Stimulated activated CD4-positive, alpha-beta T cell treated with anti-CD3 and anti-CD28 coated beads, Interleukin-15, amount 100 ng/mL, for 24 hours (primary cell): ENCODE measurements around the gene THOC5.

ENCODE experiments used
- DNase-seq: peaks from one replicate; pipeline ENCODE4 v3.0.0-alpha.2; 2020

Gene THOC5

GRCh38 chr22:29470159-29470855 is 83.2 kb downstream of the THOC5 start:
- DNase-seq = peak; percentile 81

- no peak for DNase-seq
These were observed 83.8 kb downstream of the THOC5 start for GRCh38 chr22:29469755-29470154.

- DNase-seq = no peak
These were observed 89.0 kb downstream of the THOC5 start for GRCh38 chr22:29464581-29464980.

- no peak for DNase-seq
These were observed 89.9 kb downstream of the THOC5 start for GRCh38 chr22:29463629-29464028.

- no peak for DNase-seq
These were observed 92.3 kb downstream of the THOC5 start for GRCh38 chr22:29461263-29461662.

GRCh38 chr22:29459773-29460172 is 93.8 kb downstream of the THOC5 start:
- DNase-seq = no peak

GRCh38 chr22:29458551-29458950 is 95.0 kb downstream of the THOC5 start:
- no peak for DNase-seq

GRCh38 chr22:29457730-29458129 is 95.8 kb downstream of the THOC5 start:
- DNase-seq = peak; percentile 35

GRCh38 chr22:29456211-29456671 is 97.3 kb downstream of the THOC5 start:
- no peak for DNase-seq
